ENCODE measurements around the gene CNMD. TPM values are rescaled to one million over a fixed set of nuclear protein-coding genes. Genes with fewer than 3 reads are reported as not detected.

CNMD gene
- total RNA-seq, 1 donor from 2014 or later, result 5.5 TPM

- no peaks in the 10 kb centered on the region for H3K79me2 ChIP-seq (ENCODE audit: low read depth)
- H3F3A ChIP-seq (ENCODE audit: low read depth), result peaks cover 7% of the 10 kb centered on the region
- no peak overlapping the region for H2AFZ ChIP-seq (replicated peaks)
- TF ChIP-seq CTCF (IDR thresholded peaks at IDR 0.05), result no peak
- TF ChIP-seq EZH2phosphoT487 (IDR thresholded peaks at IDR 0.05), result no peak
- Mint-ChIP-seq H3K4me3 (no peak overlapping the region), H3K4me1 (no peaks in the 10 kb centered on the region), H3K27ac (no peak overlapping the region), H3K27me3 (ENCODE audit: insufficient read depth, low read depth) (no peaks in the 10 kb centered on the region), H3K36me3 (peaks cover 19% of the 10 kb centered on the region), H3K9me3 (no peaks in the 10 kb centered on the region)
- H3K4me3 ChIP-seq, result no peak overlapping the region
- peaks cover 28% of the 10 kb centered on the region for H3K36me3 ChIP-seq
- DNase-seq (ENCODE audit: low spot score), result no peak
- H4K20me1 ChIP-seq (ENCODE audit: low read depth), result no peaks in the 10 kb centered on the region
- H3K4me2 ChIP-seq, result no peak overlapping the region
- H3K9me3 ChIP-seq (ENCODE audit: low read depth), result no peaks in the 10 kb centered on the region
- H3K27ac ChIP-seq, result no peak overlapping the region
- H3K27me3 ChIP-seq, result no peaks in the 10 kb centered on the region
- H3K9ac ChIP-seq, result no peak overlapping the region
- no peaks in the 10 kb centered on the region for H3K4me1 ChIP-seq
These were observed 75.3 kb downstream of the CNMD start for GRCh38 chr13:52664272-52664671.

- Mint-ChIP-seq H3K27ac (no peak overlapping the region), H3K4me3 (no peak overlapping the region)
These were observed 80.3 kb downstream of the CNMD start for GRCh38 chr13:52659340-52659739.

More at GRCh38 chr13:52659340-52659739, 80.3 kb downstream of the CNMD start:
- Histone ChIP-seq H3K27ac (no peak overlapping the region), H3F3A (ENCODE audit: low read depth) (peaks cover 6% of the 10 kb centered on the region), H4K20me1 (ENCODE audit: low read depth) (peaks cover 1% of the 10 kb centered on the region), H3K36me3 (peaks cover 33% of the 10 kb centered on the region), H2AFZ (replicated peaks) (no peak overlapping the region), H3K4me3 (no peak overlapping the region), H3K27me3 (no peaks in the 10 kb centered on the region), H3K9me3 (ENCODE audit: low read depth) (no peaks in the 10 kb centered on the region), H3K9ac (no peak overlapping the region), H3K4me2 (no peak overlapping the region), H3K79me2 (ENCODE audit: low read depth) (peaks cover 47% of the 10 kb centered on the region), H3K4me1 (peaks cover 4% of the 10 kb centered on the region)
- Mint-ChIP-seq H3K9me3 (no peaks in the 10 kb centered on the region), H3K36me3 (peaks cover 10% of the 10 kb centered on the region), H3K27me3 (ENCODE audit: insufficient read depth, low read depth) (no peaks in the 10 kb centered on the region), H3K4me1 (no peaks in the 10 kb centered on the region)
- no peak for TF ChIP-seq EZH2 (IDR thresholded peaks at IDR 0.05)
- no peak for TF ChIP-seq CTCF (IDR thresholded peaks at IDR 0.05)
- TF ChIP-seq EZH2phosphoT487 (IDR thresholded peaks at IDR 0.05), result no peak
- no peak for DNase-seq (ENCODE audit: low spot score)

Other genes starting within 250 kb of the CNMD start
- 4.7 and 5.9 TPM in 2 replicates for gene HNRNPA1L2, start 97.4 kb downstream of the CNMD start, total RNA-seq (ENCODE audit: low replicate concordance)
- gene SUGT1, start 87.0 kb downstream of the CNMD start, total RNA-seq (ENCODE audit: low replicate concordance), result 47.5 and 67.0 TPM in 2 replicates
- 0.52 and 1.1 TPM in 2 replicates for gene PCDH8, start 108.8 kb upstream of the CNMD start, total RNA-seq (ENCODE audit: low replicate concordance)